ENCODE data around the gene MPDZ. TPM values are rescaled to one million over a fixed set of nuclear protein-coding genes. Genes with fewer than 3 reads are reported as not detected.

MPDZ gene
- total and polyA plus RNA-seq, 10 donors = 3.8 to 42.8 (median 26.8) TPM

DNA sequence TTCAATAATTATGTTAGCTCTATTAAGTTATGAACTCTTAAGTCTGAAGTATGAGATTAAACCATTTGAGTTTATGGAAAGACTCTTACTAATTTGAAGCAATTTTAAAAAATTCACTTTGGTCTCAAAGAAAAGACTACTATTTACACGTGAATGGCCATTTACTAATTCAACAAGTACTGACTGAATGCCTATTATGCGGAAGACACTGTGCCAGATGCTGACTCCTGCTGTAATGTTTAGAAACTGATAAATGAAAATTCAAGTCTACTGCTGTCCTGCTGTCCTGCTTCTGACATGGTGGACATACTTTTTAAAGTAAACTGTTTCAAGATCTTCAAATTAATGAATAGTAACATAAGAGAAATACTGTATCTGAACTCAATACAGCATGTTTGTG, 116.2 kb downstream of the MPDZ start:
- Histone ChIP-seq H3K27ac (no peak overlapping the region), H3K4me3 (no peak overlapping the region), H3K4me1 (no peaks in the 10 kb centered on the region), H3K36me3 (peaks cover 0 to 4% (median 0%) of the 10 kb centered on the region in 6 donors), H3K9me3 (no peaks in the 10 kb centered on the region), H3K27me3 (replicated peaks in 1 of 7) (no peaks in the 10 kb centered on the region)
- whole genome bisulfite sequencing, 5 donors = 76 to 87% (median 84%) methylated on average over 2 of the region's 2 CpGs
- no peak for TF ChIP-seq POLR2AphosphoS5 (IDR thresholded peaks at IDR 0.05)
- TF ChIP-seq, protein P1, sequence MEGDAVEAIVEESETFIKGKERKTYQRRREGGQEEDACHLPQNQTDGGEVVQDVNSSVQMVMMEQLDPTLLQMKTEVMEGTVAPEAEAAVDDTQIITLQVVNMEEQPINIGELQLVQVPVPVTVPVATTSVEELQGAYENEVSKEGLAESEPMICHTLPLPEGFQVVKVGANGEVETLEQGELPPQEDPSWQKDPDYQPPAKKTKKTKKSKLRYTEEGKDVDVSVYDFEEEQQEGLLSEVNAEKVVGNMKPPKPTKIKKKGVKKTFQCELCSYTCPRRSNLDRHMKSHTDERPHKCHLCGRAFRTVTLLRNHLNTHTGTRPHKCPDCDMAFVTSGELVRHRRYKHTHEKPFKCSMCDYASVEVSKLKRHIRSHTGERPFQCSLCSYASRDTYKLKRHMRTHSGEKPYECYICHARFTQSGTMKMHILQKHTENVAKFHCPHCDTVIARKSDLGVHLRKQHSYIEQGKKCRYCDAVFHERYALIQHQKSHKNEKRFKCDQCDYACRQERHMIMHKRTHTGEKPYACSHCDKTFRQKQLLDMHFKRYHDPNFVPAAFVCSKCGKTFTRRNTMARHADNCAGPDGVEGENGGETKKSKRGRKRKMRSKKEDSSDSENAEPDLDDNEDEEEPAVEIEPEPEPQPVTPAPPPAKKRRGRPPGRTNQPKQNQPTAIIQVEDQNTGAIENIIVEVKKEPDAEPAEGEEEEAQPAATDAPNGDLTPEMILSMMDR (IDR thresholded peaks at IDR 0.05 in 8 of 11, conservative IDR thresholded peaks at IDR 0.05 in 3 of 11) = no peak
- TF ChIP-seq POLR2A (IDR thresholded peaks at IDR 0.05) = no peak
- DNase-seq = no peak
- intact Hi-C loops (cut with DNase I; ENCODE audit: low total_unique reads) = no loop called here

- Histone ChIP-seq H3K4me3 (no peak overlapping the region), H3K36me3 (peaks cover 0 to 7% (median 0%) of the 10 kb centered on the region in 6 donors), H3K27ac (no peak overlapping the region), H3K27me3 (replicated peaks in 1 of 7) (no peaks in the 10 kb centered on the region), H3K4me1 (no peaks in the 10 kb centered on the region), H3K9me3 (no peaks in the 10 kb centered on the region)
- 64 to 94% (median 82%) methylated on average over 1 of the region's 1 CpG for WGBS, 5 donors
- intact Hi-C loops (cut with DNase I; ENCODE audit: low total_unique reads) = no loop called here
- TF ChIP-seq POLR2AphosphoS5 (IDR thresholded peaks at IDR 0.05) = no peak
- no peak for TF ChIP-seq POLR2A (IDR thresholded peaks at IDR 0.05)
- TF ChIP-seq, protein P1 (IDR thresholded peaks at IDR 0.05 in 8 of 11, conservative IDR thresholded peaks at IDR 0.05 in 3 of 11) = no peak
- no peak for DNase-seq
These were observed 119.4 kb downstream of the MPDZ start for GRCh38 chr9:13160051-13160450.

- H3K27ac ChIP-seq = no peak overlapping the region
- no peaks in the 10 kb centered on the region for H3K27me3 ChIP-seq (replicated peaks in 1 of 7)
- no peaks in the 10 kb centered on the region for H3K9me3 ChIP-seq
- no peak for TF ChIP-seq POLR2AphosphoS5 (IDR thresholded peaks at IDR 0.05)
- TF ChIP-seq POLR2A (IDR thresholded peaks at IDR 0.05) = no peak
- TF ChIP-seq, protein P1 (IDR thresholded peaks at IDR 0.05 in 8 of 11, conservative IDR thresholded peaks at IDR 0.05 in 3 of 11) = no peak
- 57 to 93% (median 68%) methylated on average over 3 of the region's 3 CpGs for WGBS, 5 donors
- no peak overlapping the region for H3K4me3 ChIP-seq
- H3K4me1 ChIP-seq = no peaks in the 10 kb centered on the region
- intact Hi-C loops (cut with DNase I; ENCODE audit: low total_unique reads) = no loop called here
- peaks cover 0 to 7% (median 0%) of the 10 kb centered on the region in 6 donors for H3K36me3 ChIP-seq
- DNase-seq = no peak
These were observed 120.5 kb downstream of the MPDZ start for GRCh38 chr9:13158986-13159385.

DNA sequence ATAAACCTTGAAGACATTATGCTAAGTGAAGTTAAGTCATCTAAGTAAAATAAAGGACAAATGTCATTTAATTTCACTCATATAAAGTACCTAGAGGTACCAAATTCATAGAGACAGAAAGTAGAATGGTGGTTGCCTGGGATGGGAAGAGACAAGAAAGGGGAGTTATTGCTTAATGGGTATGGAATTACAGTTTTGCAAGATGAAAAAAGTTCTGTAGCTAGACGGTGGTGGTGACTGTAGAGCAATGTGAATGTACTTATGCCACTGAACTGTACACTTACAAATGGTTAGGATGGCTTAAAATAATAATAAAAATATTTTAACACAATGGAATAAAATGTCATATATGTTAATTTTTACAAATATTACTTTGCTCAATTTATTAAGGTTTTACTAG, 128.0 kb downstream of the MPDZ start:
- Histone ChIP-seq H3K27ac (no peak overlapping the region), H3K4me3 (no peak overlapping the region), H3K36me3 (peaks cover 0 to 10% (median 0%) of the 10 kb centered on the region in 6 donors), H3K9me3 (no peaks in the 10 kb centered on the region), H3K4me1 (no peaks in the 10 kb centered on the region), H3K27me3 (replicated peaks in 1 of 7) (no peaks in the 10 kb centered on the region)
- no peak for DNase-seq
- TF ChIP-seq POLR2AphosphoS5 (IDR thresholded peaks at IDR 0.05) = no peak
- TF ChIP-seq, protein P1 (IDR thresholded peaks at IDR 0.05 in 8 of 11, conservative IDR thresholded peaks at IDR 0.05 in 3 of 11) = no peak
- TF ChIP-seq POLR2A (IDR thresholded peaks at IDR 0.05) = no peak
- intact Hi-C loops (cut with DNase I; ENCODE audit: low total_unique reads) = no loop called here
- 86 to 97% (median 89%) methylated on average over 1 of the region's 1 CpG for WGBS, 5 donors
